Ureter (tissue), 1 donor: Measurements from ENCODE around the gene ACVR1. TPM values are rescaled to one million over a fixed set of nuclear protein-coding genes. Genes with fewer than 3 reads are reported as not detected.
"Not testable (repeated sequence)": the region's sequence is repeated elsewhere in the genome, so short reads cannot be mapped to it uniquely, and the experiment has no call there.

Source experiments
- DNase-seq: peaks from one replicate; pipeline ENCODE4 v3.0.0-alpha.2; 2020; ENCODE audit warnings: low spot score
- total RNA-seq: library from RNA; stranded (reverse); gene quantifications from one replicate; pipeline ENCODE4 v1.2.4, GENCODE V29; 2023
- donor health status: DM: yes; HTN: yes; CAD: no.

The ACVR1 gene
- total RNA-seq, 1 donor from 2014 or later = 31.7 TPM

DNA sequence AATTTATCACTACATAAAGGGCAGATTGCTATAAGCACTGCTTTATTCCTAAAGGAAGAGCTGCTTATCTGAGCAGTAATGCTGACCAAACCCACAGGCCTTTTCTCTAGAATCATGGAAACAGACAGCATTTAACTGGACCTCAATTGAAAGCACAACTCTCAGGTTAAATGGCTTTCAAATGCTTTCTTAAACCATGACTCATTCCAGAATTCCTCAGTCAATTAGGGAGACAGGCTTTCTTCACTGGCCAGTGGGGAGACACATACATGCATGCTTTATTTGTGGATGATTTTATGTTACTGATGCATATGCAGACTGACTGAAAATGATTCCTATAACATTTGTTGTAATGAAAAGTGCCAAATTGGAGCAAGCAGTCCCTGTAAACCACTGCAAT is 114.6 kb downstream of the ACVR1 start:
- DNase-seq = no peak

DNA sequence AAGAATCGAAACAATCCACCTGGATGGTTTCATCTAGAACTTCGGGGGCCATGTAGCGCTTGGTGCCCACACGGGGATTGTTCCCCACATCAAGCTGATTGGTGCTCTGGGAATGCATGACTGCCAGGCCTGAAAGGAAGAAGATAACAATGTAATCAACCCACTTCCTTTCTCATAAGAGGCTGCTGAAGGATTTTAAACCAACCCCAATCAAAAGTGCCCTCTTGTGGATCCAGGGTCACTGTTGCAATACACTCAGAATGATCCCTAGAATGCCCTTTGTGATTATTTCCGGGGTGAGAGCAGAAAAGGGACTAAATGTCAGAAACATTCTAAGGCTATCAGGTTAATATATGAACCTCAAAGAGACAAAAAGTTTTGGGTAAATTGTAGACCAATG is 115.2 kb downstream of the ACVR1 start:
- no peak for DNase-seq

GRCh38 chr2:157759855-157760254 is 116.3 kb downstream of the ACVR1 start:
- DNase-seq = no peak

DNA sequence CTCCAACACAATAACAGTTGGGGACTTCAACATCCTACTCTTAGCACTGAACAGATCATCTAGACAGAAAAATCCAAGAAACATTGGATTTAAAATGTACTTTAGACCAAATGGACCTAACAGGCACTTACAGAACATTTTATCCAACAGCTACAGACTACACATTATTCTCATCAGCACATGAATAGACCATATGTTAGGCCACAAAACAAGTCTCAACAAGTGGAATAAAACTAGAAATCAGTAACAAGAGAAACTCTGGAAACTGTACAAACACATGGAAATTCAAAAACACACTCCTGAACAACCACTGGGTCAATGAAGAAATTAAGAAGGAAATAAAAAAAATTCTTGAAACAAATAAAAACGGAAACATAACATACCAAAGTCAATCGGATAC is 117.5 kb downstream of the ACVR1 start:
- no peak for DNase-seq

- DNase-seq = no peak
Measured at GRCh38 chr2:157757500-157757899, 118.6 kb downstream of the ACVR1 start.

- not testable (repeated sequence) for DNase-seq
Measured at GRCh38 chr2:157756447-157756846, 119.7 kb downstream of the ACVR1 start.

- DNase-seq = no peak
Measured at GRCh38 chr2:157751462-157752058, 124.6 kb downstream of the ACVR1 start.

- DNase-seq = no peak
Measured at GRCh38 chr2:157749684-157750083, 126.4 kb downstream of the ACVR1 start.

DNA sequence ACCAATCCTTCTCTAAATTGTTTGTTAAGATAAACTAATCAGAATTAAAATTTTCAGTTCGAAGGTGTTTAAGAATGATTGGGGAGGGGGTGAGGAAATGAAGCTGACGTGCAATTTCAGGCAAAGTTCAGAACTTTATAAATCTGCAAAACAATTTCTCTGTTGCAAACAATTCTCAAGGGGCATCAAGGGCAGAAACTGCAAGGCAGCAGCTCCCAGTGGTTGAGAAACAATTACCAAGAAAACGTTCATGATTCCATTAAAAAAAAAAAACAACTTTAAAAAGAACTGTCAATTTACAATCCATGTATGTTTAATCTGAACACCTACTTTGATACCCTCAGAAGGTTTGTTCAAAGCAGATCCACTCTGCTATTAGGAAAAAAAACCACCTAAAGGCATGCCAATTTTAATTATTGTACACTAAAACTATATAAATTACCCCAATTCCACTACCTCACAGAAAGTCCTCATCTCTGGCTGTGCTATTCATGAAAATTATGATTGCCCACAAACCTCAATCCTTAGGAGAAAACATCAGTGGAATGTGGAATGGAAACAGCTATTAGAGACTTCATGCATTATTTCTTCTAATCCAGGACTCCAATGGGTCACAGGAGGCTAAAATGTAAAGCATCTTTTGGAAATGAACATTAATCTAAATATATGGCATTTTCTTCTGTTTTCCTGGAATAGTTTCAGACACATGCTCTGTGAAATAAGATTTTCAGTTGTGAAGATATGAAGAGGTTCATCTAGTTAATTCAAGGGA is 127.6 kb downstream of the ACVR1 start:
- no peak for DNase-seq

GRCh38 chr2:157747695-157748370 is 128.3 kb downstream of the ACVR1 start:
- no peak for DNase-seq

DNA sequence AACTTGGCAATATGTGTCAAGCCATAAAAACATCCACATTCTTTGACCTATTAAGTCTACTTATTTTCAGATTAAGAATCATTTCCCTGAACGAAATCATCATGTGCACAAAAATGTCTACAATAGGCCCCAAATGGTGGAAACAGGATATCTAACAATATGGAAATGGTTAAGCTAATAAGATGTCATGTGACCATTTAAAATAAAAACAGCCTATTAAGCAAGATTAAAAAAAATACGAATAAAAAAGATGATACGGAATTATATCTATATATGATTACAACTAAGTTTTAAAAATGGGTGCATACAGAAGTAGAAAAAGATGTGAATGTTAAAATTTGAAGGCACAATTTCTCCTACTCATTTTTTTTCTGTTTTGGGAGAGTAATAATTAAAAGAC is 128.8 kb downstream of the ACVR1 start:
- DNase-seq = no peak

- DNase-seq = no peak
Measured at GRCh38 chr2:157746234-157746950, 129.7 kb downstream of the ACVR1 start.

DNA sequence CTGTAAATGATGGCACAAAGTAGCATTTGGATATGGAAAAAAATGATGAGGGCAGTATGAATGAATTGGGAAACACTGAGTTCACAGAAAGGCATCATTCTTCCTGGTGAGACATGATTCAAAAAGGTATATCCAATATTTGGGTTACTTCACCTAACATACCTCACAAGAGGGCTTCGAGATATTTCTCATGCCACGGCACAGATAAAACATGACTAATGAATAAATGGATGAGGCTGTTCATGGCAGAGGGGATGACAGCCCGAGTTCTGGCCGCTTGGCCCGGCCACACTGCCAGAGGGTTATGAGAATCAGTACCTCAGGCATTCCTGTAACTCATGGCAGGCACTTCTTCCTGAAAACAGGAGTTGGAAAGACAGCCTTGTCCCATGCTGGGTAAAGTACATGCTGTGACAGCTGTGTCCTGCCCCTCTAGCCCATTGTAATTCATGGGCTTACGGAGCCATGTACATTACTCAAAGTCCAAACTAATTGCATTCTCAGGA is 131.5 kb downstream of the ACVR1 start:
- DNase-seq = no peak

GRCh38 chr2:157743051-157743450 is 133.1 kb downstream of the ACVR1 start:
- DNase-seq = no peak

GRCh38 chr2:157741819-157742484 is 134.2 kb downstream of the ACVR1 start:
- no peak for DNase-seq

DNA sequence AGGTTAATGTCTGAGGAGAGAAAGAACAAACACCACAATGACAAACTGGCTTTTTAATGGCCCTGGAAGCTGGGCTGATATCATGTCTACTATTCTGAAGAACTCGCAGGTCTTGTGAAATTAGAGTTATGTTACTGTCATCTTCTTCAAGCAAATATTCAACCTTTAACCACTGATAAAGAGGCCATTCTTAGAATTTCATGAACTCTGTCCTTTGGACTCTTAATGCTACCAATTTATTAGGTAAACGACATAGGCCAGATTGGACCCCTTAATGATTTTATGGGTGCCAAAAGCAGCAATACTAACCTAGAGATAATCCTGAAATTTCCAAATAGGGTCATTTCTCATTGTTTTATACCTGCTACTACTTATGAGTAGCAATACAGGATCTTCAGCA is 138.5 kb downstream of the ACVR1 start:
- DNase-seq = no peak

DNA sequence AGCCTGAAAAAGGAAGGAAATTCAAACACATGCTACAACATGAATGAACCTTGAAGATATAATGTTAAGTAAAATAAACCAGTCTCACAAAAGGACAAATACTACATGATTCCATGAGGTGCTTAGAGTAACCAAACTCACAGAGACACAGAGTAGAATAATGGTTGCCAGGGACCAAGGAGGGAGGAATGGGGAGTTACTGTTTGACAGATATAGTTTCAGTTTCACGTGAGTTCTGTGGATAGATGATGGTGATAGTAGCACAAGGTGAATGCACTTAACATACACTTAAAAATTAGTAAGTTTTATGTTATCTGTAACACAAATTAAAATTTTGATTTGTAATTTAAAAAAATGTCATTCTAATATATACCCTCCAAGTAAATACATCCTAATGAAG is 140.6 kb downstream of the ACVR1 start:
- DNase-seq = no peak

GRCh38 chr2:157733263-157733662 is 142.9 kb downstream of the ACVR1 start:
- DNase-seq = no peak

DNA sequence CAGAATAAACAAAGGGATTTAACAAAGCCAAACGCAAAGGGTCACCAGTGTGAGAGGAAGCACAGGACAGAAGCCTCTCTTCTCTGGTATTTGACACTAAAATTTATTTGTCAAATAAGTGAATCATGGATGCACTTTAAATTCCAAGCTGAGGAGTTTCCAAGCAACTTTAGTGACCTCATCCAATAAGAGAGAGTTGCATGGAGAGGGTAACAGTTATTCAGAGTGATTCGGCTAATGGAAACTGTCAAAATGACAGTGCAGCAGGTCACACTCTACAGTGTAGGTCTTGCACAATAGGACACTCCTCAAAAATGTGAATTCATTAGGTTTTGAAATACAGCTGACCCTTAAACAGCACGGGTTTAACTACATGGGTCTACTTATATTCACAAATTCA is 143.5 kb downstream of the ACVR1 start:
- no peak for DNase-seq

DNA sequence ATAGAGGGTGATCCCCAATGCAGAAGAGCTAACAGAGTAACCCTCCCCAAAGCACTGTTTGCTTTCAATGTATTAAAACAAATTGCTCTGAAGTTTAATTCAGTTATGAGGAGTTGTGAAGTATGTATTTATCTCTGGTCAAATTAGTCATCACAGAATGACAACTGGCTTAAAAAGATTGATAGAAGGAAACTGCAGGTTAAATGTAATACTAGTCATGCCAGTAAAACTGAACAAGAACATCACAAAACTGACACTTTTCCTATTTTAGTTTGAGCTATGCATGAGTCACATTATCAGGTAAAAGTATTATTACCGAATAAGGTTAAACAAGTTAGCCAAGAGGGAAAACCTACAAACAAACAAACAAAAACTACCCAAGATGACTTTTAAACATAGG is 148.4 kb downstream of the ACVR1 start:
- DNase-seq = no peak

GRCh38 chr2:157726946-157727345 is 149.2 kb downstream of the ACVR1 start:
- no peak for DNase-seq

GRCh38 chr2:157725846-157726245 is 150.3 kb downstream of the ACVR1 start:
- no peak for DNase-seq
